Adrenal gland (tissue), 12 donors: ENCODE data around the gene TFF2. TPM values are rescaled to one million over a fixed set of nuclear protein-coding genes. Genes with fewer than 3 reads are reported as not detected.
A peak's percentile ranks its signal among the peaks of the same experiment; 100 is the strongest.

Experiments
- DNase-seq, 7 donors: peaks; one replicate each; pipeline ENCODE4 v3.0.0-alpha.2; 2019 to 2020
- H3K27ac ChIP-seq, 5 donors: fragments of 200-600 bp; sonication (generic) in 4 of 5; 1 replicate in 3 of 5; 2 replicates in 2 of 5; pipeline versions ENCODE4 v1.5.1 to v1.8.0; 2016 to 2020; ENCODE audit warnings: mild to moderate bottlenecking in 1 of 5
- H3K27me3 ChIP-seq: fragments of 200-600 bp; 2 replicates; pipeline ENCODE4 v1.8.0; 2021
- H3K36me3 ChIP-seq, 2 donors: fragments of 200-600 bp; replicated peaks in 1 of 2; 1 replicate in 1 of 2; 2 replicates in 1 of 2; pipeline versions ENCODE4 v1.5.1 to v1.8.0; 2018 to 2022
- H3K4me1 ChIP-seq, 2 donors: fragments of 200-600 bp; replicated peaks in 1 of 2; 1 replicate in 1 of 2; 2 replicates in 1 of 2; pipeline versions ENCODE4 v1.5.1 to v1.8.0; 2018 to 2021
- H3K4me3 ChIP-seq, 4 donors: fragments of 200-600 bp; sonication (generic) in 3 of 4; one replicate each; pipeline ENCODE4 v1.5.1; 2016 to 2018
- H3K9me3 ChIP-seq, 3 donors: fragments of 200-600 bp; sonication (generic) in 1 of 3; replicated peaks in 1 of 3; 1 replicate in 2 of 3; 2 replicates in 1 of 3; pipeline versions ENCODE4 v1.5.1 to v1.8.0; 2016 to 2021
- CTCF ChIP-seq, 6 experiments: fragments of 450-650 bp in 4 of 6; fragments of 200-600 bp in 2 of 6; sonication (generic) in 1 of 6; IDR thresholded peaks; 1 replicate in 5 of 6; 2 replicates in 1 of 6; pipeline versions ENCODE4 v1.5.1 to v1.8.0; 2016 to 2021; ENCODE audit warnings: antibody characterized with exemption in 6 of 6, mild to moderate bottlenecking in 2 of 6, moderate library complexity in 1 of 6
- POLR2A ChIP-seq, 2 donors: fragments of 450-650 bp; IDR thresholded peaks; one replicate each; pipeline ENCODE4 v1.6.1; 2017; ENCODE audit warnings: antibody characterized with exemption in 2 of 2, mild to moderate bottlenecking in 2 of 2, moderate library complexity in 1 of 2
- WGBS, 4 donors: extraction: QIAGEN DNeasy Blood & Tissue Kit in 2 of 4; methylation state at CpG; one replicate each; pipeline versions ENCODE4 v1.1.5 to v1.1.7; 2013 to 2017; 5-methylcytosine and 5-hydroxymethylcytosine counted together
- intact Hi-C, 2 donors: fragments of 100-400 bp; cut with DNase I; formaldehyde crosslinking; loops; one replicate each; pipeline versions ENCODE4 v1.14.1 to v1.15.0; 2022 to 2023
- polyA plus RNA-seq, 3 donors: library from polyadenylated mRNA; stranded (reverse); fragments of 200-250 nt in 2 of 3; fragments of 350-450 nt in 1 of 3; fragmentation: Illumina TruSeq in 1 of 3; extraction: RNeasy Lipid Tissue Mini Kit (QIAGEN cat#74804) in 1 of 3; gene quantifications; one replicate each; pipeline ENCODE4 v1.2.3, GENCODE V29; 2013 to 2014
- total RNA-seq, 9 donors: library from RNA; depleted of rRNA in 4 of 9; stranded (reverse); fragments of >200 nt in 4 of 9; fragments of 120-200 nt in 1 of 9; fragmentation: NEBNext Ultra II Directional in 1 of 9; extraction: Animal tissue kit (Norgen Biotek cat#: 25700) in 1 of 9; gene quantifications; one replicate each; pipeline versions ENCODE4 v1.1.0 to v1.2.4, GENCODE V29; 2013 to 2023
- donor health status: healthy with polysubstance abuse.
- donor health status: Bipolar disorder and iron deficiency.
- donor health status: DM: yes; HTN: yes; CAD: no.
- donor health status: DM: no; HTN: no; CAD: no.
- donor health status: DM: no; HTN: no; CAD: no.
- donor health status: DM: yes; HTN: yes; CAD: no.

Gene TFF2
- total and polyA plus RNA-seq, 12 donors: 0.17 to 0.39 TPM; not detected in 10

DNA sequence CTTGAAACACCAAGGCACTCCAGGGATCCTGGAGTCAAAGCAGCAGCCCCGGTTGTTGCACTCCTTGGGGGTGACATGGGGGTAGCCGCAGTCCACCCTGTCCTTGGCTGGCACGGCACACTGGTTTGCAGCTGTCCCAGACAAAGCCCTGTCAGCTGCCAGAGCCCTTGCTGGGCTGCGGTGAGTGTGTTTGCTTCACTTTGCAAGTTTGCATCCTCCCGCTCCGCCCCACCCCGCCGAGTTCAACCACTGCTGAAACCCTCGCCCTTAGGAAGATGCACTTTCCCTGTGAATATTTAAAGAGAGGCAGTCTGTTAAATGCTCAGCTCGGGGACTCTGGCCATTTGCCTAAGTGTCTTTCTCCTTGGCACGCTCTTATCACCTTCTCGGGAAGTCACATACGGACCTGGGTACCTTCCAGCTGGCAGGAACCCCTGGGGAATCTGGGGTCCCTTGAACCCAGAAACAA, 37.3 kb downstream of the TFF2 start:
- Histone ChIP-seq H3K4me3 (no peak overlapping the region), H3K27me3 (peaks cover 6% of the 10 kb centered on the region), H3K9me3 (no peaks in the 10 kb centered on the region), H3K27ac (peak overlapping the region in 1 of 5 donors; percentile 34), H3K4me1 (peaks cover 0 to 4% of the 10 kb centered on the region in 2 donors), H3K36me3 (no peaks in the 10 kb centered on the region)
- whole genome bisulfite sequencing, 4 donors: 30 to 51% (median 39%) methylated on average over 7 to 13 of the region's 13 CpGs
- peak in 5 of 7 donors; percentile 36 to 70 (median 55) for DNase-seq
- TF ChIP-seq POLR2A (IDR thresholded peaks at IDR 0.05) (no peak), CTCF (IDR thresholded peaks at IDR 0.05) (no peak)
- intact Hi-C loops: no loop called here

DNA sequence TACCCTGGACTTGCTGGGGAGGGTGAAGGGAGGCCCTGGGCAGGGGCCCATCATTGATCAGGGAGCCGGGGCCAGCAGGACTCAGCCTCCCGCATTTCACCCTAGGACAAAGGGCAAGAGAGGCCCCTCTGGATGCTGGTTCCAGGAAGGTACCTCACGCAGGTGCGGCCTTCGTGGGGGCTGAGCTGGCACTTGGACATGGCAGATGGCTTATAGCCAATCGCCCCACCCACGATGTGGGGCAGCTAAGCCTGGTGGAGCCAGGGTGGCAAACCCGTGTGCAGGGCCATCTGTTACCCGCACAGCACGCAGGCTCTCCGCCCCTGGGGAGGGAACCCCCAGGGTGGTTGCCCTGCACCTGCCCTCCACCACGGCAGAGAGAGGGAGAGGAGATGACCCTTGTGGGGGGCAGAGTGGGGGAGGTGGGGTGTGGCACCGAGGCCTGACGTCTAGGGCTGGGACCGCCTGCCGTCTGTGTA, 38.1 kb downstream of the TFF2 start:
- Histone ChIP-seq H3K36me3 (no peaks in the 10 kb centered on the region), H3K4me1 (peaks cover 0 to 4% of the 10 kb centered on the region in 2 donors), H3K4me3 (no peak overlapping the region), H3K27ac (peak overlapping the region in 1 of 5 donors; percentile 55), H3K9me3 (no peaks in the 10 kb centered on the region), H3K27me3 (peaks cover 6% of the 10 kb centered on the region)
- TF ChIP-seq POLR2A (IDR thresholded peaks at IDR 0.05) (no peak), CTCF (IDR thresholded peaks at IDR 0.05) (no peak)
- WGBS, 4 donors: 70 to 88% (median 84%) methylated on average over 10 to 16 of the region's 16 CpGs; no CpG with 5 or more reads in 1 of the 4 donors
- DNase-seq: peak in 2 of 7 donors; percentile 18 to 42
- intact Hi-C loops: no loop called here

DNA sequence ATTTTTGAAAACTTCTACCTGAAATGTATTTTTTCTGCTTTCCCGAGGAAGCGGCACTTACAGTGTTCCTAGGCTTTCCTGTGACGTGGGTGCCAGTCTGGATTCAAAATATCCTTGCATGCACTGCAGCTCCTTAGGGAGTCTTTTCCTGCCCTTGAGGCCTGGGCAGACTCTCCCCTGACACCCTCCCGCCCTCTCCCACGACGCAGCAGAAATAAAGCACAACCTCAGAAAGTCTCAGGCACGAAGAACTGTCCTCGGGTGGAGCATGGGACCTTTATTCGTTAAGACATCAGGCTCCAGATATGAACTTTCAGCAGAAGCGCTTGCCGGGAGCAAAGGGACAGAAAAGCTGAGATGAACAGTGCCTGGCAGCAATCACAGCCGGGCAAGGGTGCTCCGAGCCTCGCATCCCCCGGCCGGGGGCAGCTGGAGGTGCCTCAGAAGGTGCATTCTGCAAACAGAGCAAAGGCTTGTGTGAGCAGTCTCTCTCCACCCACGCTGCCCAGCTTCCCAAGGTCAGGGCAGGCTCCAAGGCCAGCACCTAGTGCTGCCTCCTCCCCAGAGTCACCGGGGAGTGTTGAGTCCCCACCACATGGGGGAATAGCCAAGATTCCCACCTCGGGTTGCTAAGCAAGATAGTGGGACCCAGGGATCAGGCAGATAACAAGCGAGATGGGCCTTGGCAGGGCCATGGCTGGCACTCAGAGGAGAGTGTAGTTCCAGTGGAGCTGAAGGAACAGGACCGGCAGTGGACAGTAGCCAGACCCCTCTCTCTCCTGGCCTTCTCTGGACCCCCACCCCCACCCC, 38.8 kb downstream of the TFF2 start:
- Histone ChIP-seq H3K27me3 (peaks cover 6% of the 10 kb centered on the region), H3K4me1 (peaks cover 0 to 4% of the 10 kb centered on the region in 2 donors), H3K4me3 (no peak overlapping the region), H3K27ac (peak overlapping the region in 1 of 5 donors; percentile 55), H3K36me3 (no peaks in the 10 kb centered on the region), H3K9me3 (no peaks in the 10 kb centered on the region)
- no peak for TF ChIP-seq CTCF (IDR thresholded peaks at IDR 0.05)
- no peak for TF ChIP-seq POLR2A (IDR thresholded peaks at IDR 0.05)
- intact Hi-C loops: no loop called here
- 43 to 80% (median 56%) methylated on average over 11 to 21 of the region's 21 CpGs for WGBS, 4 donors
- DNase-seq: peak in 4 of 7 donors; percentile 31 to 53 (median 36)

DNA sequence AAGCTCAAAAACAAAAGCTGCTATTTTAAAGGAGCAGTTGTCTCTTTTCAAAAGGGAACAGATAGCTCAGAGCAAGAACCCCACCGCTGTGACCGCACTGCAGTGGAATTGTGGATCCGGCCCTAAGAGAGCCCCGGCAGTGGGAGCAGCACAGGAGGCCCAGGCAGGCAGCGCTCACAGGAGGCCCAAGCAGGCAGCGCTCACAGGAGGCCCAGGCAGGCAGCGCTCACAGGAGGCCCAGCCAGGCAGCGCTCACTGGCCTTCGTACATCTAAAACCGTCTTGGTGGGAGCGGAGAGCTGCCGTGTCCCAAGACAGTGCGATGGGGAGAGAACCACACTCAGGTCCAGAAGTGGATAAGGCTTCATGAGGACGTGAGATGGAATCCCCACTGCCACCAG, 39.6 kb downstream of the TFF2 start:
- intact Hi-C loops: no loop called here
- WGBS, 4 donors: 91 to 99% (median 94%) methylated on average over 12 to 14 of the region's 14 CpGs

More for the DNA sequence above, 39.6 kb downstream of the TFF2 start:
- Histone ChIP-seq H3K4me1 (peaks cover 0 to 4% of the 10 kb centered on the region in 2 donors), H3K27ac (no peak overlapping the region), H3K9me3 (no peaks in the 10 kb centered on the region), H3K27me3 (peaks cover 6% of the 10 kb centered on the region), H3K4me3 (no peak overlapping the region), H3K36me3 (no peaks in the 10 kb centered on the region)
- DNase-seq: peak in 3 of 7 donors; percentile 8 to 43 (median 15)
- TF ChIP-seq POLR2A (IDR thresholded peaks at IDR 0.05): no peak
- no peak for TF ChIP-seq CTCF (IDR thresholded peaks at IDR 0.05)
